ENCODE measurements around the gene RNF166. TPM values are rescaled to one million over a fixed set of nuclear protein-coding genes. Genes with fewer than 3 reads are reported as not detected.

The RNF166 gene
- total RNA-seq, 1 experiment from 2014 or later = 36.3 TPM

- ChIA-PET CTCF (interaction anchor here (1.2 kb wide), 1 partner anchor 10 kb away, joined by 6 read pairs; no protein-coding TSS in a partner anchor), POLR2A (ENCODE audit: low non-redundant PET) (no interaction called here)
- intact Hi-C loops (cut with micrococcal nuclease; ENCODE audit: unreplicated experiment) = no loop called here
- no peaks in the 10 kb centered on the region for H3K9me3 ChIP-seq (ENCODE audit: low read depth, low read length, poor library complexity, severe bottlenecking)
- no peaks in the 10 kb centered on the region for H3K27me3 ChIP-seq (replicated peaks; ENCODE audit: insufficient read depth, low read depth, low read length, poor library complexity)
- H3K4me1 ChIP-seq (ENCODE audit: insufficient read depth, low read length, poor library complexity, severe bottlenecking) = peaks cover 5% of the 10 kb centered on the region
- H3K27ac ChIP-seq (ENCODE audit: low read depth, low read length, poor library complexity, severe bottlenecking) = no peak overlapping the region
- TF ChIP-seq EZH2 (IDR thresholded peaks at IDR 0.05; ENCODE audit: borderline replicate concordance, low read depth, low read length, poor library complexity, severe bottlenecking) = no peak
- no peak for TF ChIP-seq CTCF (conservative IDR thresholded peaks at IDR 0.05; ENCODE audit: low read depth, low read length)
- H3K4me3 ChIP-seq (ENCODE audit: low read depth, low read length, poor library complexity, severe bottlenecking) = no peak overlapping the region
- BruUV-seq (replicated peaks) = no TSS peak
- DNase-seq (ENCODE audit: low spot score) = no peak
- H3K36me3 ChIP-seq (ENCODE audit: insufficient read depth, low read length, poor library complexity, severe bottlenecking) = peaks cover 53% of the 10 kb centered on the region
Measured at GRCh38 chr16:88726981-88727380, 20.8 kb upstream of the RNF166 start.

- POLR2A ChIA-PET (ENCODE audit: low non-redundant PET) = no interaction called here
- BruUV-seq (replicated peaks) = no TSS peak
Measured at GRCh38 chr16:88726408-88726749, 20.2 kb upstream of the RNF166 start.

GRCh38 chr16:88725609-88726407 is 19.6 kb upstream of the RNF166 start:
- no TSS peak for BruUV-seq (replicated peaks)
- TF ChIP-seq CTCF (conservative IDR thresholded peaks at IDR 0.05; ENCODE audit: low read depth, low read length) (no peak), EZH2 (IDR thresholded peaks at IDR 0.05; ENCODE audit: borderline replicate concordance, low read depth, low read length, poor library complexity, severe bottlenecking) (no peak)
- DNase-seq (ENCODE audit: low spot score) = no peak
- no peaks in the 10 kb centered on the region for H3K9me3 ChIP-seq (ENCODE audit: low read depth, low read length, poor library complexity, severe bottlenecking)
- H3K4me1 ChIP-seq (ENCODE audit: insufficient read depth, low read length, poor library complexity, severe bottlenecking) = peaks cover 5% of the 10 kb centered on the region
- ChIA-PET POLR2A (ENCODE audit: low non-redundant PET) (no interaction called here), CTCF (no interaction called here)
- H3K36me3 ChIP-seq (ENCODE audit: insufficient read depth, low read length, poor library complexity, severe bottlenecking) = peaks cover 58% of the 10 kb centered on the region
- no peak overlapping the region for H3K4me3 ChIP-seq (ENCODE audit: low read depth, low read length, poor library complexity, severe bottlenecking)
- intact Hi-C loops (cut with micrococcal nuclease; ENCODE audit: unreplicated experiment) = no loop called here
- H3K27me3 ChIP-seq (replicated peaks; ENCODE audit: insufficient read depth, low read depth, low read length, poor library complexity) = no peaks in the 10 kb centered on the region
- H3K27ac ChIP-seq (ENCODE audit: low read depth, low read length, poor library complexity, severe bottlenecking) = no peak overlapping the region

More at GRCh38 chr16:88726408-88726749, 20.2 kb upstream of the RNF166 start:
- no peak for DNase-seq (ENCODE audit: low spot score)
- H3K27ac ChIP-seq (ENCODE audit: low read depth, low read length, poor library complexity, severe bottlenecking) = no peak overlapping the region
- peaks cover 58% of the 10 kb centered on the region for H3K36me3 ChIP-seq (ENCODE audit: insufficient read depth, low read length, poor library complexity, severe bottlenecking)
- no peak overlapping the region for H3K4me3 ChIP-seq (ENCODE audit: low read depth, low read length, poor library complexity, severe bottlenecking)
- TF ChIP-seq EZH2 (IDR thresholded peaks at IDR 0.05; ENCODE audit: borderline replicate concordance, low read depth, low read length, poor library complexity, severe bottlenecking) = no peak
- no peak for TF ChIP-seq CTCF (conservative IDR thresholded peaks at IDR 0.05; ENCODE audit: low read depth, low read length)
- H3K4me1 ChIP-seq (ENCODE audit: insufficient read depth, low read length, poor library complexity, severe bottlenecking) = peaks cover 5% of the 10 kb centered on the region
- CTCF ChIA-PET = no interaction called here
- intact Hi-C loops (cut with micrococcal nuclease; ENCODE audit: unreplicated experiment) = no loop called here
- H3K27me3 ChIP-seq (replicated peaks; ENCODE audit: insufficient read depth, low read depth, low read length, poor library complexity) = no peaks in the 10 kb centered on the region
- no peaks in the 10 kb centered on the region for H3K9me3 ChIP-seq (ENCODE audit: low read depth, low read length, poor library complexity, severe bottlenecking)
